ENCODE results near the gene LSM2.

The LSM2 gene

GRCh38 chr6:31775633-31776484 lies 30.9 kb downstream of the LSM2 start:
- no peak for DNase-seq

- no peak for DNase-seq
Measured at GRCh38 chr6:31775184-31775583, 31.6 kb downstream of the LSM2 start.

- no peak for DNase-seq
Measured at GRCh38 chr6:31771992-31772358, 34.8 kb downstream of the LSM2 start.

GRCh38 chr6:31770860-31771259 lies 35.9 kb downstream of the LSM2 start:
- no peak for DNase-seq

- peak; percentile 32 for DNase-seq
Measured at GRCh38 chr6:31769684-31770371, 36.9 kb downstream of the LSM2 start.

- DNase-seq: no peak
Measured at GRCh38 chr6:31768363-31769257, 38.2 kb downstream of the LSM2 start.

GRCh38 chr6:31767096-31767645 lies 39.6 kb downstream of the LSM2 start:
- DNase-seq: no peak

GRCh38 chr6:31765910-31766794 lies 40.6 kb downstream of the LSM2 start:
- no peak for DNase-seq

GRCh38 chr6:31765559-31765909 lies 41.2 kb downstream of the LSM2 start:
- DNase-seq: no peak

GRCh38 chr6:31764198-31764597 lies 42.6 kb downstream of the LSM2 start:
- no peak for DNase-seq

- DNase-seq: peak; percentile 69
Measured at GRCh38 chr6:31763619-31763940, 43.2 kb downstream of the LSM2 start.

GRCh38 chr6:31762878-31763618 lies 43.7 kb downstream of the LSM2 start:
- DNase-seq: no peak

- no peak for DNase-seq
Measured at GRCh38 chr6:31762356-31762755, 44.4 kb downstream of the LSM2 start, which contains the start of gene SAPCD1. SAPCD1 (plus strand) TSS chr6:31762656; CDS start chr6:31763055, 399 bp downstream.

GRCh38 chr6:31761343-31761742 lies 45.4 kb downstream of the LSM2 start:
- no peak for DNase-seq

GRCh38 chr6:31760790-31761189 lies 46.0 kb downstream of the LSM2 start:
- no peak for DNase-seq

- no peak for DNase-seq
Measured at GRCh38 chr6:31758281-31758680, 48.5 kb downstream of the LSM2 start.

- peak; percentile 88 for DNase-seq
Measured at GRCh38 chr6:31752739-31753319, 53.9 kb downstream of the LSM2 start.

- DNase-seq: peak; percentile 76
Measured at GRCh38 chr6:31750411-31751022, 56.2 kb downstream of the LSM2 start.

- DNase-seq: no peak
Measured at GRCh38 chr6:31749301-31750036, 57.3 kb downstream of the LSM2 start.
